CD4-positive, alpha-beta T cell treated with Interleukin-1 beta for 1 hour (primary cell): ENCODE data around the gene GTPBP4.
"Not testable (repeated sequence)": the region's sequence is repeated elsewhere in the genome, so short reads cannot be mapped to it uniquely, and the experiment has no call there.

ENCODE experiments used
- DNase-seq, 2 donors: peaks; one replicate each; pipeline ENCODE4 v3.0.0-alpha.2; 2020 to 2022

GTPBP4 gene

DNA sequence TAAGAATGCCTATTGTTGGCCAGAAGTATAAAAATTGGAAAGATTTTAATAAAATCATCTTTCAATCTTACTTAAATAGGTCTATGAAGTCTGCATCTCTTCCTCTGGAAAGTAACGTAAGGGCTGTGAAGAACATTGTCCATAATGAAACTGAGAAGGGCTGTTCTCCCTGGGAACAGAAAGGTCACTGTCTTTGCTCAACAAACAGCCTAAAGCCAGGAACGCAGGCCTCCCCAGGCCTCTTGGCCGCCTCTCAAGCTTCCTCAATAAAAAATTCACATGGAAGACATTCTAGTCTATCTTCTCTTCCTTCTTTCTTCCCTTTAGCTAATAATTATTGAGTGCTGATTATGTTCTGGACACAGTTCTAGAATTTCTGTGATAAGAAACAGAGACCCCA lies 46.5 kb downstream of the GTPBP4 start:
- no peak for DNase-seq

DNA sequence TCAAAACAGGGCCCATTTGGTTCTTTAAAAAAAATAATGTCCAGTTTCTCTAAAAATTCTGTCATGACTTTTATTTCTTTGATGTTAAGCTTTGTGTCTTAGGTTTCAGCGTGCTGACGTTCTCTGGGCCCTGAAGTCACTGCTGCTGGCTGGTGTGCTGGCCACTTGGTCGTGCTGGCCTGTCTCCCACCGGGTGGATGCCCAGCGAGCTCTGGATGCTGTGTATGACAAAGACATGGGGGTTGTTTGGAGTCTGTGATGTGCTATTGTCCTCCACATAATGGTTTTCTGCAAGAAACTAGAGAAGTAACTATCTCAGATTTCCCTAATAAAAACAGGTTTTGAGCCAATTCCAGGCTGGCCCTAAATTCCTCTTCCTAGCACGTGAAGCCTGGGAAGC lies 47.0 kb downstream of the GTPBP4 start:
- no peak for DNase-seq

DNA sequence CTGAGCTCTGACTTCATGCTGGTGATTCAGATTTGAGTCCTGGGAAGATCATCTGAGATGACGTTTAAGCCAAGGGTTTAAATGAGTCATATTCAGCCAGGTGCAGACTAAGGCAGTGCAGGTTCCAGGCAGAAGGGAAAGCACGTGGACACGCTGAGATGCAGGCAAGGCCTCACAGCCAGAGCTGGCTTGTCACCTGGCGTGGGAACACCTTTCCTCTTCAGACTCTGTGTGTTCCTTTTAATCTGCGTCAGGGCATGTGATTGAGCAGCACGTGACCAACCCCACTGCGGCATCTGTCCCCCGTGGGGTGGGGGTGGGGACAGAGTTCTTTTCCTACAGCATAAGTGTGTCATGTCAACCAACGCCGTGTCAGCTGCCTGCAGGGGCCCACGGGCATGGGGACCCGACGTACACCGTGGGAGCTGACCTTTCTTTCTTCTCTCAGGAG lies 48.1 kb downstream of the GTPBP4 start:
- peak in 1 of 2 donors; percentile 20 for DNase-seq

DNA sequence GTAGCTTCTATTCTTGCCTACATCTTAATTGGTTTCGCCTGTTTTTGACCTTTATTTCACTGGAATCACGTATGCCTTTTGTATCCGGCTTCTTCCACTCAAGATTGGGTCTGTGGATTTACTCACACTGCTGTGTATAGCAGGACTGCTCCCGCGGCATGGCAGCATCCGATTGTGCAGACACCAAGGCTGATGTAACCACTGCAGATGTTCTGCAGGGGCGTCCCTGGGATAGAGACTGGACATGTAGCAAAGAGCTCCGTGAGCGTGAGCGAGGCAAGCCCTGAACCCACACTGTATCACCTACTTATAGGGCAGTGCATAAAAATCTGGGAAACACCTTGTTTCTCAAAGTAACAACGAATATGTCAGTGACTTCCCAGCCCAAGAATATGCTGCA lies 48.9 kb downstream of the GTPBP4 start:
- no peak for DNase-seq

DNA sequence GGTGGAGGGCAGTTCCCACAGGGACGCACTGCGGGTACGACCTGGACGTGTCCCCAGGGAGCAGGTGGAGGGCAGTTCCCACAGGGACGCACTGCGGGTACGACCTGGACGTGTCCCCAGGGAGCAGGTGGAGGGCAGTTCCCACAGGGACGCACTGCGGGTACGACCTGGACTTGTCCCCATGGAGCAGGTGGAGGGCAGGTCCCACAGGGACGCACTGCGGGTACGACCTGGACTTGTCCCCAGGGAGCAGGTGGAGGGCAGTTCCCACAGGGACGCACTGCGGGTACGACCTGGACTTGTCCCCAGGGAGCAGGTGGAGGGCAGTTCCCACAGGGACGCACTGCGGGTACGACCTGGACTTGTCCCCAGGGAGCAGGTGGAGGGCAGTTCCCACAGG lies 50.5 kb downstream of the GTPBP4 start:
- not testable (repeated sequence) for DNase-seq

DNA sequence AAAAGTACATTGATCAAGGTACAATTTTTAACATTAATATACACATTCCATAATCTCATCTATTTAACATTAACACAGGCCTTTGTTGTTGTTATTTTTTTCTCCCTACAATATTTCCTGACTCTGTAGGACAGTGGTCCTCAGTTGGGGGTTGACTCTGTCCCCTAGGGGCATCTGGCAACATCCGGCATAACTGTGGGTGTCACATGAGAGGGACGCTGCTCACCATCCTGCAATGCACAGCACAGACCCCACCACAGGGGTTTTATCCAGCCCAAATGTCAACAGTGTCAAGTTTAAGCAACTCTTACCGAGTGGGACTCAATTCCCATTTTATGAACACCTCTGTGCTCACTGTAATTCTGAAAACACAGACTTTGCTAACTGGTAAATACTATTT lies 51.9 kb downstream of the GTPBP4 start:
- no peak for DNase-seq

DNA sequence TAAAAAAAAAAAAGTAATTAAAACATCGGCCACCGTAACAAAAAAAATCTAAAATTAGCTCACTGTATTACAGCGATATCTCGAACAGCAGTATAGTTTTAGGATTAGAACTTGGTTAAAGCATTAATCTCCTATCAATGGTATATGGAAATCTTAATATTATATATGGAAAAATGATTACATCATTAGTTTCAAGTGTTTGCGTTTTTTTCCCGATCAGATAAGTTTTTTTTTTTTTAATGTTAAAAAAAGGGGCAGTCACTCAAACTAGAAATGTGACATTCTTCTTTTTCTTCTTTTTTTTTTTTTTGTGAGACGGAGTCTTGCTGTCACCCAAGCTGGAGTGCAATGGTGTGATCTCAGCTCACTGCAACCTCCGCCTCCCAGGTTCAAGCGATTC lies 53.3 kb downstream of the GTPBP4 start:
- DNase-seq: no peak

DNA sequence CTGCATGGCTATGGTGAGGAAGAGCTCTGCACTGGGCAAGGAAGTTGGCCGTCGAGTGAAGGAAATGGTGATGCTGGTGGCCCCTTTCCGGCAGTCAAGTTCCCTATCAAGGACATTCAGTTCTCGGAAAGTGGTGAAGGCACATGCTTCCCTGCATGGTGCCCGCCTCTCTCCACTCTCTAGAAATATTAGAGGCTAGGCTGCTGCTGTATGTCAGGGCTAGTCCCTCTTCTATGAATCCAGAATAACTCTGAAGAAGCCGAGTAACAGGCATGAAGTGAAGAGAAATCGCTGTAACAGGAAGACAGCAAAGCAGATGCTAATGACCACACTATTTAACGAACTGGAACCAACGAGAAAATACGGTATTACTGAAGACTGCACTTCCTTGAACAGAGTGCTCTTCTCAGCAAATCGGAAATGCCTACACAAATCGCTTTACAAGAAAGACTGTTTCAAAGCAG lies 55.3 kb downstream of the GTPBP4 start:
- DNase-seq: peak; percentile 39 to 45

DNA sequence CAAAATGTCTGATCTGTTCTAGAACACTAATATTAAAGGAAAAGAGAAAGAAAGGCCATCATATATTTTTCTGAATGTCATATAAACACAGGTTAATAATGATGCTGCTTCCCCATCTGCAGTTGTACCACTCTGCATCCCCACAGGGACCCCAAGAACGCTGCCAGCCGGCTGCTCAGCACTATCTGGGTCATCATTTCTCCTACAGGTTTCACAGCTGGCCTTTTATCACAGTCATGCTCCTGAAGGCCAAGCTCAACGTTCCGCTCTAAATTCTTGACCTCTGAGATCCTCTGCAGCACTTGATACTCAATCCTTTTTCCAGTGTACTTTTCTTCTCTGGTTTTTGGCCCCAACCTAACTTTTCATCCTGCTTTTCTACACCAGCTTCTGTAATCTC lies 55.9 kb downstream of the GTPBP4 start:
- no peak for DNase-seq

DNA sequence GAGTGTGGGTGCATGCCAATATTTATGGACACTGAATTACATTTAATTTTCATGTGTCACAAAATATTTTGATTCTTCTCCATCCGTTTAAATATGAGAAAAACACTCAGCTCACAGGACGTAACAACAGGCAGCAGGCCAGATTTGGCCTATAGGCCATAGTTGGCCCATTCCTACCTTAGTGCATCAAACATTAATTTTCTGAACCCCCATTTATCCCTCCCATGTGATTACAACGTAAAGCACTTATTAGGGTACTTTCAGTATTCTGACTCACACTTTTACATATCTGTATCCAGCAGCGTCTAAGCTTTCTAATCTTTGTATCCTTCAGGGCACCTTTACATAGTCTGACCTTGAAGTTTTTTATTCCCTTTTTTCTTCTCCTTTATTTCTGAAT lies 56.7 kb downstream of the GTPBP4 start:
- DNase-seq: no peak

DNA sequence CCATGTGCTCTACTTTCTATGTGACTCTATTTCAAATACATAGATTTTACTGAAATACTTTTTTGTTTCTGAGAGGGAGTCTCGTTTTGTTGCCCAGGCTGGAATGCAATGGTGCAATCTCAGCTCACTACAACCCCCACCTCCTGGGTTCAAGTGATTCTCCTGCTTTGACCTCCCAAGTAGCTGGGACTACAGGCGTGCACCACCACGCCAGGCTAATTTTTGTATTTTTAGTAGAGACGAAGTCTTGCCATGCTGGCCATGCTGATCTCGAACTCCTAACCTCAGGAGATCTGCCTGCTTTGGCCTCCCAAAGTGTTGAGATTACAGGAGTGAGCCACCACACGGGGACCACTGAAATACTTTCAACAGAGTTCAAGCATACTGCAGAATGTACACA lies 57.2 kb downstream of the GTPBP4 start:
- DNase-seq: no peak

DNA sequence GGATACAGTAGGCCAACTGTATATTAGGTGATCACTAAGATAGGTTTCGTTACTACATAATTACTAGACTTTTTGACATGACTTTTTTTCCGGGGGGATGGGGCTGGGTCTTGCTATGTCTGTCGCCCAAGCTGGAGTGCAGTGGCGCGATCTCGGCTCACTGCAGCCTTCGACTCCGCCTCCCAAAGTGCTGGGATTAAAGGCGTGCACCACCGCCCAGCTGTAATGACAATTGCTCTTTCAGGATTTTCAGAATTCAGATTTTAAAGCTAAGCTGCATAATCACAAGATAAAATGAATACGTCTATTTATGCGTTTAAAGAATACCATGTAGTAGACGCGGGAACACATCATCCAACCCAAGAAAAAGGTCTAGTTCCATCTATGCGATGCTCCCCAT lies 59.7 kb downstream of the GTPBP4 start:
- no peak for DNase-seq

DNA sequence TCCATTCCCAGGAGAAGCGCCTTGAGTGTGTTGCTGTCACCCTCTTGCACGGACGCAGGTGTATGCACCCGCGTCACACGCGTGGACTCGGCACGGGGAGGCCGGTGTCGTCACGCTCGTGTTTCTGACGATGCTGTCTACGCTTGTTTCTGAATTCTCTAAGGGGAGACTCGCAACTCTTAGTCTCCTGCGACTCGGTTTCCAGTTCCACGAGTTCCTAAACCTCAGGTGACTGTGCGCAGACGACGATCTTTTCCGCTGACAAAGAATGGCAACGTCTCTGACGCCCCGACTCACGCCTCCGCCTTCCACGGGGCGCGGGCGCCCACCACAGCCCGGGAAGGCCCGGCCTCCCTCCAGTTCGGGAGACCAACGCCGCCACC lies 60.1 kb downstream of the GTPBP4 start:
- DNase-seq: peak in 1 of 2 donors; percentile 80

DNA sequence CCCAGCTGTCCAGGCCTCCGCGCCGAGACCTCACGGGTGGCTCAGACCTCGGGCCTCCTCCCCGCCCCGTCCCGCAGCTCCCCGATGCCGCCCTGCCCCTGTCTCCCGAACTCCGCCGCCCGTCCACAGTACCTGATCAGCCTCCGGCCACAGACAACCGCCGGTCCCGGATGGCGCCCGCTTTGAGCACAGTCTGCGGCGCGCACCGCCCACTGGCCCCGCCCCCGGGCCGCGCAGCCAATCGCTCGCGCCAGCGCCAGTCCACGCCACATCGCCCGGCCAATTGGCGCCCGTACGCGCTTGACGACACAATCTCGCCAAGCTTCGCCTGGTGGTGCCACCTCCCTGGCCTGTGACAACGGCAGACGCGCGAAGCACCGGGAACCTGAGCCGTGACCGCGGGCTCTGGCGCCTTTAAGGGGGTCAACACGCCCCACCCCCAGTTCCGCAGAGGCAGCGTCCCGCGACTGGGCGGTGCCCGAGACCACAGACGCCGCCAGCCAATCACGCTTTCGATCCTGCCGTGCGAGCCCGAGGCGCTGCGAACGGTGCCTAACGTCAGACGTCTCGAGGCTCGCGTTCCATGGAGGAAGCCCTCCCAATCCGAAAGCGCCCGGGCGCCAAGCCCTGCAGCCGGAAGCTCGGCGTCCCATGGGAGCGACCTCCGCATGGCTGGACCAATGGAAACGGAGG lies 60.6 kb downstream of the GTPBP4 start, which contains the start of gene IDI1:
Gene IDI1, minus strand, starts transcription at position 388 of the 693 bp plus-strand sequence. Its CDS starts 116 bp downstream, at position 272.
- DNase-seq: peak; percentile 98

DNA sequence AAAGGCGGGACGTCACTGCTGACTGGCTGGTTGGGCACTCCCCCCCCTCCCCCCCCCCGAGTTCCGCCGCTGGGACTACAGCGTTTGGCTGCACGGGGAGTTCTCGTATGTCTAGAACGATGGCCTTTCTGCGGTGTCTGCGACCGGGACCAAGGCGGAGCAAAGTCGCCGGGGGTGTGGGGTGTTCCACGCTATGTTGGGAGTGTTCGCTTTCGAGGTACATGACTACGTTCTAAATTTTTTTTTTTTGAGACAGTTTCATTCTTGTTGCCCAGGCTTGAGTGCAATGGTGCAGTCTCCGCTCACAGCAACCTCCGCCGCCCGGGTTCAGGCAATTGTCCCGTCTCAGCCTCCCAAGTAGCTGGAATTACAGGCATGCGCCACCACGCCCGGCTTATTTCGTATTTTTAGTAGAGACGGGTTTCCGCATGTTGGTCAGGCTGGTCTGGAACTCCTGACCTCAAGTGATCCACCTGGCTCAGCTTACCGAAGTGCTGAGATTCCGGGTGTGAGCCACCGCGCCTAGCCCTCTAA lies 61.3 kb downstream of the GTPBP4 start:
- no peak for DNase-seq

DNA sequence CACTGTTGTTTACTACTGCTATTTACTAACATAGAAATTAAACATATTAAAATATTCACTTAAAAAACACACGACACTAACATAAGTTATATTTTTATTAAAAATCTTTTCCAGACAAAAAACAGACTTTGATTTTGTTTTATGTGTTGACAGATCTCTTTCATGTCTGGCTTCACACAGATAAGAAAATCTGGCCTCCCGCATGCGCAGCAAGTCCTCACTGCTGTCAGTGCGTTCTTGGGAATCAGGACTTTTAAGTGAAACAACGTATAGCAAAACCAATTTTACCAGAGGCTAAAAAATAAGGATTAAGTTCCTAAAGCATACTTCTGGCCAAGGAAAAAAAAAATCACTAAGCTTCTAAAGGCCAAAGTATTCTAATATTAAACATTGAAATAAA lies 61.9 kb downstream of the GTPBP4 start:
- peak in 1 of 2 donors; percentile 36 for DNase-seq

DNA sequence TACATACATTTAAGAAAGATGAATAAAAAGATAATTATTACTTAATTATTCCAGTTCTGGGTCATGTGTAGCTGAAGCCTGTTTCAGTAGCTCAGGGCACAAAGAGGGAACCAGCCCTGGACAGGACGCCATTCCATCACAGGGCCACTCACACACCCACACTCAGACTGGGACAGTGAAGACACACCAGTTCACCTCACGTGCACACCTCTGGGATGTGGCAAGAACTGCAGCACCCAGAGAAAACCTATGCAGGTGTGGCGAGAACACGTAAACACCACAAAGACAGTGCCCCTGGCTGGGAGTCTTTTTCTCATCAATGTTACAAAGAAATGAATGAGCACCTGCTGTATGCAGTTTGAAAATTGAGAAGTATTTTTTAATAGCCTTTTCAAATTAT lies 62.3 kb downstream of the GTPBP4 start:
- DNase-seq: peak; percentile 59 to 66

DNA sequence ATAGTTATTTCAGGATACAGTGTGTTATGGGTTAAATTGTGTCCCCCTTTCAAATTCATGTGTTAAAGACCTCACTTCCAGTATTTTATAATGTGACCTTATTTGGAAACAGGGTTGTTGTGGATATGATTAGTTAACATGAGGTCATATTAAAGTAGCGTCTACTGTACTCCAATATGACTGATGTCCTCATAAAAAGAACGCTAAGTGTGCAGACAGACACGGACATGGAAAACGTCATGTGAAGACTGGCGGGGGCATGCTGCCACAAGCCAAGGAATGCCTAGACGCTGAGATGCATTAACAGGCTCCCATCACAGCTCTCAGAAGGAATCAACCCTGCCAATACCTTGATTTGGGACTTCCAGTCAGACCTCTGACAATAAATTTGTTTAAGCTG lies 66.5 kb downstream of the GTPBP4 start:
- no peak for DNase-seq

DNA sequence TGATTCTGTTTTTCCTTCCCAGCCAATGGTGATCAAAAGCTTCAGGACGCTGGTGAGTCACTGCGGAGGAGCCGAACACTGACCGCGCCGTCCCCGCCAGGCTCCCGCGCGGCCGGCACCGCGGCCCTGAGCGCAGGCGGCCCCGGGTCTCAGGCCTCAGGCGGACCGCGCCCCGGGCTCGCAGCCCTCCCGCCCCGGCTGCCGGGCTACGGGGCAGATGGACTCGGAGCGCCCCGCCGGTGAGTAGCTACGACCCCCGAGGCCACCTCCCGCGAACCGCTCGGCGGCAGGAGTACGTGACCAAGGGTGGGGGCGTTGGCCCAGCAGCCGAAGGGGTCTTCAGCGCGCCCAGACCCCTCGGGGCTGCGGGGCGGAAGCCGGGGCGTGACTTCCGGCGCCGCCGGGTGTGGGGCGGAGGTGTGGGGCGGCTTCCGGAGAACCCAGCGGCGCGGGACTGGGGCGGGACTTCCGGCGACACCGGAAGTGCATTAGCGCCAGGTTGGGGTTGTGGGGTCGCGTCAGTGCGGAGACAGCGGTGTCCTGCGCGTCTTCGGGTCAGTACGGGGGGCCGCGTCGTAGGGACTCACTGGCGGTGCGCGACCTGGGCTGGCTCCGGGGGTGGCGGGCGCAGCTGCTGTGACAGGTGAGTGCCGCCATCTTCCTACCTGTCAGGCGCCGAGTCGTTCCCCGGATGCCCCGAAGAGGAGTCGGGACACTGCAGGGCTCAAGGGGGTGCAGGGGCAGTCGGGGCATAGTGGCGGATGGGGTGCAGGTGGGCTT lies 68.3 kb downstream of the GTPBP4 start, which contains the start of gene WDR37:
Gene WDR37, plus strand, starts transcription at position 60 of the 780 bp plus-strand sequence. CDS start 15,771 bp downstream, outside the sequence.
- DNase-seq: peak; percentile 87 to 88

DNA sequence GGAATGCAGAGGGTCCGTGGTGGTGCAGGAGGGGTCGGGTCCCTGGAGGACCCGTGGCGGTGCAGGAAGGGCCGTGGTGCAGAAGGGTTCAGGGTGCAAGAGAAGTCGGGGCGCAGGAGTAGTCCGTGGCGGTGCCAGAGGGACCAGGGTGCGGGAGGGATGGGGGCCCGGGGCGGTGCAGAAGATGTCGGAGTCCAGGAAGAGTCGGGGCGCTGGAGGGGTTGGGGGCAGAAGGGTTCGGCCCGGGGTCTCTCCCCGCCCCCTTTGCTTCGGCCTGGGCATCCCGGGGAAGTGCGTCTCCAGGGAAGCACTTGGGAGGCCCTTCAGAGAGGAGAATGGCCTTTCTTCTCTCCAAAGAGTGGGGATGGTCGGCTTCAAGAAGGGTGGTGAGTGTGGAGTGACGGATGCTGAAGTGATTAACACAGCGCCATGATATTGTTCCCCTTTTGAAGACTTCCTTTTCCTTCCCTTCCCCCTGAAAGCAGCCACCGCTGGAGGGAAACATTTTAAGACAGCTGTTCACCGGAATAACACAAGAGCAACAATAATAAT lies 68.9 kb downstream of the GTPBP4 start:
- peak in 1 of 2 donors; percentile 28 for DNase-seq

DNA sequence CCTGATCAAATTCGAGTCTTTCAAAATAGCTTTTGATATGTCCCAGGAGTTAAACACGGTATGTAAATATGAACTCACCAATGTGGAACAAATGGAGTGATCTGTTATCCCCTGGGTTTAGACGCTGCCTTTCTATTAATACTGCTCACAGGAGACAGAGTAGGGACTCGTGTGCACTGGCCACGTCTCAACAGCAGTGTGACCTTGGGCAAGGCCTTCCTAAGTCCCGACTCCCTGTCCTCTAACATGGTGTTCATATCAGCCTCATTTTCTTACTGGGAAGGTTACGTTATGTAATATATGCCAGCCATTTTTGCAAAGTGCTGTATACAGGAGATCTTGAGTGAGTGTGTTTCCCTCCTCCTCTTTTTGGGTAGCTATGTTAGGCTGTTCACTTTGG lies 69.8 kb downstream of the GTPBP4 start:
- DNase-seq: no peak

DNA sequence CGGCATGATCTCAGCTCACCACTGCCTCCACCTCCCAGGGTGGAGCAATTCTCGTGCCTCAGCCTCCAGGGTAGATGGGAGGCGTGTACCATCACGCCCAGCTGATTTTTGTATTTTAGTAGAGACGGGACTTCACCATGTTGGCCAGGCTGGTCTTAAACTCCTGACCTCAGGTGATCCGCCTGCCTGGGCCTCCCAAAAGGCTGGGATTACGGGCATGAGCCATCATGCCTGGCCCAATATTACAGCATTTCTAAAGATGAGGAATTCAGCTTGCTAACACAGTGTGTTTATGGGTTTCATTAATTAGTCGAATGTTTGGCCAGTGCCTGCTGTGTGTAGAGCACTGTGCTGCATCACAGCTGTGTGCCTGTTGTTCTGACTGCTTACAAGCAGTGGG lies 71.7 kb downstream of the GTPBP4 start:
- no peak for DNase-seq
